PFSK-1 (cell line): ENCODE data around the gene DIAPH3.

Source experiments
- FOXP2 ChIP-seq: optimal IDR thresholded peaks from 2 replicates; pipeline ENCODE3; 2011; ENCODE audit warnings: borderline replicate concordance, control low read depth, inconsistent platforms; ENCODE audit not compliant: insufficient read depth; ENCODE audit errors: extremely low read length, extremely low read depth
- POLR2AphosphoS5 ChIP-seq: IDR thresholded peaks from 2 replicates; pipeline ENCODE4 v1.6.1; 2012; ENCODE audit warnings: low read depth, mild to moderate bottlenecking, control low read depth, low read length, moderate library complexity
- REST ChIP-seq, 2 experiments: IDR thresholded peaks; 2 replicates each; pipeline versions ENCODE4 v1.6.1 to v1.8.0; 2011 to 2012; ENCODE audit warnings: low read depth in 2 of 2, low read length in 2 of 2, control low read depth in 1 of 2, inconsistent platforms in 1 of 2, mild to moderate bottlenecking in 1 of 2, moderate library complexity in 1 of 2; ENCODE audit not compliant: insufficient read depth in 1 of 2
- SIN3A ChIP-seq: IDR thresholded peaks from 2 replicates; pipeline ENCODE4 v1.6.1; 2012; ENCODE audit warnings: mild to moderate bottlenecking, low read length, moderate library complexity, borderline replicate concordance; ENCODE audit not compliant: insufficient read depth
- TAF1 ChIP-seq: IDR thresholded peaks from 2 replicates; pipeline ENCODE4 v1.6.1; 2012; ENCODE audit warnings: low read length, control low read depth, borderline replicate concordance; ENCODE audit not compliant: insufficient read depth

- TF ChIP-seq REST (IDR thresholded peaks at IDR 0.05; ENCODE audit: insufficient read depth in 1 of 2, low read depth in 2 of 2, low read length in 2 of 2) (no peak), POLR2AphosphoS5 (no peak), SIN3A (no peak), TAF1 (no peak), FOXP2 (no peak)
Observed at GRCh38 chr13:59681636-59682311, 482.0 kb downstream of the DIAPH3 start.
